RWPE1 (cell line): Measurements from ENCODE around the gene PHRF1.

ENCODE experiments used
- CTCF ChIA-PET: fragments of 350-600 bp; sonication (Branson Sonifier 250); formaldehyde crosslinking; extraction: SDS; loops from one replicate; lab custom pipeline; 2021; lab: Yijun Ruan, JAX
- POLR2A ChIA-PET: fragments of 400-600 bp; formaldehyde crosslinking; extraction: SDS; loops from one replicate; lab custom pipeline; 2020; ENCODE audit warnings: antibody characterized with exemption; ENCODE audit not compliant: low non-redundant PET; lab: Yijun Ruan, JAX
- DNase-seq: peaks from one replicate; pipeline ENCODE4 v3.0.0; 2012; ENCODE audit warnings: low spot score
- H3K27ac ChIP-seq: fragments of 450-650 bp; 2 replicates; pipeline ENCODE4 v1.5.1; 2017
- TF ChIP-seq, protein P1 (sequence below): fragments of 450-650 bp; conservative IDR thresholded peaks from 2 replicates; pipeline ENCODE4 v1.5.1; 2017; ENCODE audit warnings: low read depth, mild to moderate bottlenecking

PHRF1 gene

DNA sequence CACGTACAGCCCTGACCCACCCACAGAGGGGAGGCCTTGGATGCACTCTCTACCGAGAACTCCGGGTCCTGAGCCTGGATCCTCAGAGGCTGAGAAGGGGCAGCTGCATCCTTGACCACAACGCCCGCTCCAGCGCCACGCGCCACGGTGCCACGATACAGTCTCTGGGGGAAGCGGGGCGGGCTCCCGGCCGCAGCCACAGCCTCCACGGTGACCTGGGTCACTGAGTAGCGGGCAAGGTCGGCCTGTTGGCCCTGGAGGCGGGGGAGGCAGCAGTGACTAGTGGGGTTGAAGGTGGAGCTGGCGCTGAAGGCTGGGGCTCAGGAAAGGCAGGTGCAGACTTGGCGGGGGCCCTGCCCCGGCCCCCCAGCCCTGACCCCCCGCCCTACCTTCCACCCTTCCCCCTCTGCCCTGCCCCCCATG, 43.4 kb downstream of the PHRF1 start:
- POLR2A ChIA-PET = no interaction called here
- no peak overlapping the region; the same call in 1 of the 2 replicates for H3K27ac ChIP-seq
- TF ChIP-seq, protein P1, sequence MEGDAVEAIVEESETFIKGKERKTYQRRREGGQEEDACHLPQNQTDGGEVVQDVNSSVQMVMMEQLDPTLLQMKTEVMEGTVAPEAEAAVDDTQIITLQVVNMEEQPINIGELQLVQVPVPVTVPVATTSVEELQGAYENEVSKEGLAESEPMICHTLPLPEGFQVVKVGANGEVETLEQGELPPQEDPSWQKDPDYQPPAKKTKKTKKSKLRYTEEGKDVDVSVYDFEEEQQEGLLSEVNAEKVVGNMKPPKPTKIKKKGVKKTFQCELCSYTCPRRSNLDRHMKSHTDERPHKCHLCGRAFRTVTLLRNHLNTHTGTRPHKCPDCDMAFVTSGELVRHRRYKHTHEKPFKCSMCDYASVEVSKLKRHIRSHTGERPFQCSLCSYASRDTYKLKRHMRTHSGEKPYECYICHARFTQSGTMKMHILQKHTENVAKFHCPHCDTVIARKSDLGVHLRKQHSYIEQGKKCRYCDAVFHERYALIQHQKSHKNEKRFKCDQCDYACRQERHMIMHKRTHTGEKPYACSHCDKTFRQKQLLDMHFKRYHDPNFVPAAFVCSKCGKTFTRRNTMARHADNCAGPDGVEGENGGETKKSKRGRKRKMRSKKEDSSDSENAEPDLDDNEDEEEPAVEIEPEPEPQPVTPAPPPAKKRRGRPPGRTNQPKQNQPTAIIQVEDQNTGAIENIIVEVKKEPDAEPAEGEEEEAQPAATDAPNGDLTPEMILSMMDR = no peak
- DNase-seq = no peak
- CTCF ChIA-PET = no interaction called here

DNA sequence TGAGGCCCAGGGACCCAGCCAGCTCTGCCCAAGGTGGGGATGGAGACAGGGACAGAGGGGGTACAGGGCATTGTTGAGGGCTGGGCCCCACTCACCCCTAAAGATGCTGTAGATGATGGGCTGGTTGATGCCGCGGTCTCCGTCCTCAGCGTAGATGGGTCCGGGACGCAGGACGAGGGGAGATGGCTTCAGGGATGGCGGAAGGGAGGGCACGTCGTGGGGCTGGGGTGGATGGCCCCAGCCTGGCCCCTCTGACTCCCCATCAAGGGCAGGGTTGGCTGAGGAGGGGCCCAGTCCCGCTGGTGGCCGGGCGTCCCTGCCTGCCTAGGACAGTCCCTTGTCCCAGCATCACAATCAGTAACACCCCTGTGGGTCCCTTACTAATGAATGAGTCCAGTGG, 43.9 kb downstream of the PHRF1 start:
- TF ChIP-seq, protein P1 = no peak
- CTCF ChIA-PET = no interaction called here
- no peak for DNase-seq
- H3K27ac ChIP-seq = 0 out of 2 replicates have a peak overlapping the region, but pooled peaks have one; percentile 2
- POLR2A ChIA-PET = no interaction called here

DNA sequence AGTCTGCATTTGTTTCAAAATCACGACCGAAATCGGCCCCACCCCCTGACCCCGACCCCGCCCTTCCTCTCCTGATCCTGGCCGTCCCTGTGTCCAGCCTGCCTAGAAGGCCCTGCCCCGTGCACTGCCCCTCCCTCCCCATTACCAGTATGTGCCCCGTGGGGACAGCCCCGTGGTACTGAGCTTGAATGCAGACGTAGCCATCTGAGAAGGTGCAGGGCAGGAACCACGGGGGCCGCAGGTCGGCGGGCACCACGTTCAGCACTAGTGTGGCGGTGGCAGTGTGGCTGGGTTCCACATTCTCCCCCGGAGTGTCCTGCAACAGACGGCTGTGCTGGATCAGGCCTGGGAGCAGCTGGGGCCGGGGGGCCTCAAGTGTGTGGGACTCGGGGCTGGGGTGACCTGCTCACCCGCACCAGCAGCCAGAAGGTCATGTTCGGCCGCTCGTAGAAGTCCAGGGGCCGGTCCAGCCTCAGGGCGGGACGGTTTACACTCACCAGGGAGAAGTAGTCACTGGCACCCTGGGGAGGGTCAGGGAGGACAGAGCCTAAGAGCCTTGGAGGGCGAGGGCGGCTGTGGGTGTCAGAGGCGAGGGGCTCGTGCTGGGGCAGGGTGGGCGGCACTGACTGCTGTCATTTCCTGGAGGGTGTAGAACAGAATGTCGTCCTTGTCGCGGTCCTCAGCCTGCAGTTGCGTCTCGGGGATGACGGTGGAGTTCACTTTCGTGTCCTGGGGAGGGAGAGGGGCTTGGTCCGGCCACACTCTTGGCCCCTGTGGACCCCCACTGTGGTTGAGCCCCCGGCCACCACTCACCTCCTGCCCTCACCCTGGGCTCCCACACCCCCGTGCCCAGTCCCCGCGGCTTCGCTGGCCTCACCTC, 44.9 kb downstream of the PHRF1 start:
- TF ChIP-seq, protein P1 = no peak
- DNase-seq = no peak
- CTCF ChIA-PET = no interaction called here
- 0 out of 2 replicates have a peak overlapping the region, but pooled peaks have one; percentile 2 for H3K27ac ChIP-seq
- POLR2A ChIA-PET = no interaction called here

DNA sequence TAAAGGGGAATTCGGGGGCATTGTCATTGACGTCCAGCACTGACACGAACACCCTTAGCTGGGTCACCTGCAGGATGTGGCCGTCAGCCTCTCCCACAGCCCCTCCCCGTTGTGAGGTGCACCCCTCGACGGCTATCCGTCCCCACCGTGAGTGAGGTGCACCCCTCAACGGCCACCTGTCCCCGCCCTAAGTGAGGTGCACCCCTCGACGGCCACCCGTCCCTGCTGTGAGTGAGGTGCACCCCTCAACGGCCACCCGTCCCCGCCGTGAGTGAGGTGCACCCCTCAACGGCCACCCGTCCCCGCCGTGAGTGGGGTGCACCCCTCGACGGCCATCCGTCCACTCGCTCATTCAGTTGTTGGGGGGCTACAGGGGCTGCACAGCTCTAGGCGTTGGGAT, 45.6 kb downstream of the PHRF1 start:
- TF ChIP-seq, protein P1 = no peak
- no peak overlapping the region for H3K27ac ChIP-seq
- no peak for DNase-seq
- POLR2A ChIA-PET = no interaction called here
- CTCF ChIA-PET = no interaction called here

DNA sequence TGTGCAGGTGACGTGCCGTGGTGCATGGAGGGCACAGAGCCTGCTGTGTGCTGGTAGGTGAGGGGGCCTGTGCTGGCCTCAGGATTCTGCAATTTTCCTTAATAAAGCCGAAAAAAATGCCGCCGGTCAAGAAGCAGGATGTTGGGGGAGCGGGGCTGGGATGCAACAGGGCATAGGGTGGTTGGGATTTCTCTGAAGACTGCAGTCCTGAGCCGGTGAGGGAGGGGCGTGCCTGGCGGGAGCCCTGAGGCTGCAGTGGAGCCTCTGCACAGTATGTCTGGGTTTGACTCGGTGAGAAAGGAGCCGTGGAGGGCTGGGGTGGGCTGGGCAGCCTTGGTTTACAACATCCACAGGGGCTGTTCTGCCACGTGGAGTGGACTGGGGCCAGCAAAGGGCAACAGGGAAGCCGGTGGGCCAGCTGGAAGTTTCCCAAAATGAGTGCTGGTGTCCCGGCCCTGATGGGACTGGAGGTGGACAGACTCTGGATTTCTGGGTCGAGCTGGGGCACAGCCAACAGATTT, 47.1 kb downstream of the PHRF1 start:
- ChIA-PET CTCF (no interaction called here), POLR2A (no interaction called here)
- TF ChIP-seq, protein P1 = no peak
- peak overlapping the region; percentile 32 for H3K27ac ChIP-seq
- DNase-seq = no peak

DNA sequence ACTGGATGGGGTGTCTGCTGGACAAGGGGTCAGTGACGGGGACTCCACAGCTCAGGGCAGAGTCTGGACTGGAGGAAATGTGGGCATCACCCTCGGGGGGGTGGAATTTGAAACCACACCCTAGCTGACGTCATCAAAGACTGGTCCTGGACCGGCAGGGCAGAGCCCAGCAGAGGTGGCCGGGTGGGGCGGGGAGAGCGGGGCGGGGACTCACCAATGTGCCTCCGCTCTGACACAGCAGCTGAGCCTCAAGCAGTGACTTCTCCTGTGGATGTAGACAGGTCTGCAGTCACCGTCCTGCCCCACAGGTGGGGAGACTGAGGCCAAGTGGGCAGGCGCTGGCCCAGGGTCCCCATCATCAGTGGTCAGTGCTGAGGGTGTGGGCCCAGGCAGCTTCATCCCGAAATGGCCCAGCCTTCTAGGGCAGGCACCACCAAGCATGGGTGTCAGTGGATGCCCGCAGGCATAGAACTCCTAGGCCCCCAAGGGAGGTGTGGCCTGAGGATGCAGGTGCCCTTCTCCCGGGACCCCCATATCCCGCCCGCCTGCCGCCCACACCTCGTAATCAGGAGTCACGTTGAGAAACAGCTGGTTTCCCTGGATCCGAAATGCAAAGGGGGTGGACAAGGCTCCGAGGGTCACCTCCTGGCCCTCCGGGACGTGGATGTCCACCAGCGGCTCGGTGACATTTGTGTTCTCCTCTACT, 47.9 kb downstream of the PHRF1 start:
- H3K27ac ChIP-seq = peak overlapping the region; percentile 32
- DNase-seq = peak; percentile 73
- ChIA-PET CTCF (no interaction called here), POLR2A (interaction anchor here (0.5 kb wide), 1 partner anchor 8 kb away, joined by 3 read pairs; no protein-coding TSS in a partner anchor)
- TF ChIP-seq, protein P1 = no peak
